HG02623 (cell line): ENCODE measurements around the gene PACSIN2.

Experiments
- ATAC-seq: cut with Tn5 transposase; IDR thresholded peaks from one replicate; pipeline ENCODE4 v1.9.1; 2021; ENCODE audit warnings: moderate library complexity; ENCODE audit not compliant: unreplicated experiment

Gene PACSIN2

GRCh38 chr22:42887120-42887519, 127.8 kb downstream of the PACSIN2 start:
- ATAC-seq = no peak

- no peak for ATAC-seq
These were observed 129.5 kb downstream of the PACSIN2 start for GRCh38 chr22:42885446-42885845.

- ATAC-seq = no peak
These were observed 130.2 kb downstream of the PACSIN2 start for GRCh38 chr22:42884616-42885375.

DNA sequence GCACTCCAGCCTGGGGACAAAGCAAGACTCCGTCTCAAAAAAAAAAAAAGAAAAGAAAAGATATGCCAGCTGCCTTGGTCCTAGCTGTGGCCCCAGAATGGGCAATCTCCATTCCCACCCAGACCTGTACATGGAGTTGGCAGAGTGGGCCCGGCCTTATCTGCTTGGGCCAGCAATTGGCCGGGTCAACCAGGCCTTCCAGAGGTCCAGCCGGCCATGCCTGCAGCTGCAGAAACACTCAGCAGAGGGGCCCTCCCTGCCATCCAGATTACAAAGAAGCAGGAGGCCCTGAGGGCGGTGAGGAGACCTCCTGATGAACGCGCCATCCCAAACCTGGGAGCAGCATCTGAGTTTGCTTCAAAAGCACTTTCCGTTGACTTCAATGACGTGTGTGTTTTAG, 131.0 kb downstream of the PACSIN2 start:
- no peak for ATAC-seq

GRCh38 chr22:42883121-42883520, 131.8 kb downstream of the PACSIN2 start:
- ATAC-seq = no peak

- ATAC-seq = no peak
These were observed 132.8 kb downstream of the PACSIN2 start for GRCh38 chr22:42881982-42882656.

DNA sequence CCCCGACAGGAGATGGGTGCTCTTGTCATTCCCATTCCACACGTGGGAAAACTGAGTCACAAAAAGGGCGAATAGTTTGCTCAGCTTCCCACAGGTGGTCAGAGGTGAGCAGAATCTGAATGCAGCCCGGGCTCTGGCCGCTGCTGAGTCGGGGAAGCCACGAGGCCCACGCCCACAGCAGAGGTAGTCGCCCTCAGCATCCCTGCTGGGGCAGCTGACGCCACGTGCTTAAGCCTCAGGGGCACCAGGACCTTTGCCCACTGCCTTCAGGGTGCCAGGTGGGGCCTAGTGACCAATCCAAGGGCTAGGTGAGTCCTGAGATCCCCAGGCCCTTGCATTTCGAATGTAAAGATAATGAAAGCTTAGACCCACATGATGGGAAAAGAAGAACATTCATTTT, 133.7 kb downstream of the PACSIN2 start:
- no peak for ATAC-seq

DNA sequence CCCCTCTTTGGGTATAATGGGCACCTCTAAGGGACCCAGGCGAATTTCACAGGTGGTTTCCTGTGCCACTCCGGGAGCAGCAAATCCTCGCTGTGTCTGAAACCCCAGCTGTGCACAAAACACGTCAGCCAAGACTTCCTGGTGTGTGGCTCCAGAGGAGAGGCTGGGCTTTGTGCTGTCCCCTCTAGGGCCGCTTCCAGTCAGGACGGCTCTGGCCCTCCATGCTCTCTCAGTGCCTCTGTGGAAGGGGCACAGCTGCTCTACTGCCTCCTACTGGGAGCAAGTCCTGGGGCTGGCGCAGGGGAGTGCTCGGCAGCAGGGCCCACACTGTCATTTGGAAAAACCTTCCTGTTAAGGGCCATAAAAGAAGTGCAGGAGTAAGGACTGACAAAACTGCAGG, 134.1 kb downstream of the PACSIN2 start:
- ATAC-seq = no peak

DNA sequence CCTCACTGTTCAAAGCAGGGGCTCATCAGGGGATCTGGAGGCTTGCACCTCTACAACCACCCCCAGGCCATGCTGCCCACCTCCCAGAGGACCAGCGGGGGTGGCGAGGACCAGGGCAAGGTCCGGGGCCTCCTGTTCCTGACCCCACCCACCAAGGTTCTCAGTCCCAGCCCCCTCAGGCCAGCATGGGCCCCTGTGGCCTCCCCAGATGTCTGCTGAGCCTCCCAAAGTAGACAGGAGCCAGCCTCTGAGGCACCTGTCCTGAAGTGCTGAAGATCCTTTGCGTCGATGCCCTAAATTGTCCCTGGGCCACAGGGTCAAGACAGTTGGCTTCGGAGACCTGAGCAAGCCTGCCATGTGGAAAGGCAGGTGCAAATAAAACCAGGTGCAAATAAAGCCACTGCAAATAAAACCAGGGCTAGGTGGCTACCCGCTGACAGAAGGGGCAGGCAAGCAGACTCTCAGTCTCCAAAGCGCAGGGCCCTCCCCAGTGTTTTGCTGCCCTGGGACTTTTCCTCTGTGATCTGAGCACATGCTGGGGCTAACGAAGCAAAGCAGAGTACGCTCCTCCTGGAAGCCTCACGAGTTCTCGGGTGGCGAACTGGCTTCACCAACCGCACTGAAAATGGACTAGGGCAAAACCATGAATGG, 135.5 kb downstream of the PACSIN2 start:
- no peak for ATAC-seq

- no peak for ATAC-seq
These were observed 136.2 kb downstream of the PACSIN2 start for GRCh38 chr22:42878561-42879305.

DNA sequence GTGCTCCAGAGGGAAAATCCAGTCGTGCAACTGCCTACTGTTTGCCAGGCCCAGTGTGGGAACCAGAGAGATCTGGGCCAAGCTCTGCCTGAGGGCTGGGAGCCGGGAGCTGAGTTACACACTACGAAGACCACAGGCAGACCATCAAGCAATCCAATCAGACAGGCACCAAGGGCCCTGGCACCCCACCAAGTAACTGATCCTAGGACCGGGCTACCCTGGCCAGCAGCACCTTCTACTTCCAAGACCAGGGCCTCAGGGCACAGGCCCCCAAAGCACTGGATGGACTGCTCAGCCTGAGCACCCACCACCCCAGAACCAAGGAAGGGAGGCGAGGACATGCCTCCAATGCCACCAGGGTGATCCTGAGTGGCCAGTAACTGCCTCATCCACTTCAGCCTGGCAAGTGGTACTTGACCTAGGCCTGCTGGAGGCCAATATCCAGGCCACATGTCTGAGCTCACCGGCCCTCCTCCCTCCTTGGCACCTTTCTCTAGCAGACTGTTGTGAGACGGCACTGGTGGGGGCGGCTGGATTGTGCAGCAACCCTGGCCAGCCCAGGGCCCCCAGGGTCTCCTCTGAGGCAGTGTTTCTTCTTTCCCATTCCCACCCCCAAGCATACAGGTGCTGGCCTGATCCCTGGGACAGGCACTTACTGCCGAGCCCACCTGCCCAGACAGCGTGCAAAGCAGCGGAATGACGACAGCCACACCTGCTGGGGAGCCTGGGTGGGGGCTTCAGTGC, 137.2 kb downstream of the PACSIN2 start:
- ATAC-seq = no peak

DNA sequence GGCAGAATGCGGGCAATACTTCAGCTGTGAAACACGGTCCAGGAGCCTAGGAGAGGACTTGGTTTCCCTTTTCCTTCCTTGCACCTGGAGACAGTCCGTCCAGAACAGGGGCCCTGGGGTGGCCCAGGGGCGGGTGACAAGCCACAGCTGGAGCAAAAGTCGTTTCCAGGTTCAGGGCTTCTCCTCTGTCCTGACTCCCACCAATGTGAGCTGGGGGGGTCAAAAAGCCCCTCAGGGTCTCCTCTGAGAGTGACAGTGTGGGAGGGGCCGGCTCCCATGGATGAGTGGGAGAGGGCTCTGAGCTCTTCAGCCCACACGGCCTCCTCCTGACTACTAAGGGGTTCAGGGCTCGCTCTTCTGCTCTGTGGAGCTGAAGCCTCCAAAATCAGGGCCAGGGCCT, 137.8 kb downstream of the PACSIN2 start:
- no peak for ATAC-seq

DNA sequence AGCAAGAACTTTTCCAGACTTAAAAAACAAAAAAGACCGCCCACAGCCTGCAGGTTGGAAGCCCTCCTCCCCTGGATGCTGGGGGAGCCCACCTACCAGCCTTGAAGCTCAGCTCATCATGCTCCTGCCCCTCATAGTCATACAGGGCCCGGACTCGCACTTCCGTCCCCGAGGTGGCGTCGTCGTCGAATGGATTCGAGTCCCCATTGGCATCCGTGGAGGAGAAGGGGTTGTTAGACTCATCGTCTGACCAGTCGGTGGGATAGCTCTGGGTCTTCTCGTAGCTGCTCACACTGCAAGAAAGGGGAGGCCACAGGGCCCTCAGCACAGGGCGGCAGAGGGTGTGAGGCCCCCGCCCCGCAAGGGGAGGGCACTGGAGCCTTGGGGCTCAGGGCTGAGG, 138.9 kb downstream of the PACSIN2 start:
- ATAC-seq = no peak

DNA sequence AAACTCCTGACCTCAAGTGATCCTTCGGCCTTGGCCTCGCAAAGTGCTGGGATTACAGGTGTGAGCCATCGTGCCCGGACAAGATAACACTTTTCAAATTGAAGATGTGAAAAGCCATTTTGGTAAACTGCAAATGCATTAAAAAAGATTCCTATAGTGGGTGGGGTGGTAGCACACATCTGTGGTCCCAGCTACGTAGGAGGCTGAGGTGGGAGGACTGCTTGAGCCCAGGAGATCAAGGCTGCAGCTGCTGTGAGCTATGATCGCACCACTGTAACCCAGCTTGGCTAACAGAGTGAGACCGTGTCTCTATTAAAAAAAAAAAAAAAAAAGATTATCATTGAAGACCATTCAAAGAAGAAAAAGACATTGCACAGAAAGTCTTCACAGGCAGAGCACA, 140.9 kb downstream of the PACSIN2 start:
- no peak for ATAC-seq

DNA sequence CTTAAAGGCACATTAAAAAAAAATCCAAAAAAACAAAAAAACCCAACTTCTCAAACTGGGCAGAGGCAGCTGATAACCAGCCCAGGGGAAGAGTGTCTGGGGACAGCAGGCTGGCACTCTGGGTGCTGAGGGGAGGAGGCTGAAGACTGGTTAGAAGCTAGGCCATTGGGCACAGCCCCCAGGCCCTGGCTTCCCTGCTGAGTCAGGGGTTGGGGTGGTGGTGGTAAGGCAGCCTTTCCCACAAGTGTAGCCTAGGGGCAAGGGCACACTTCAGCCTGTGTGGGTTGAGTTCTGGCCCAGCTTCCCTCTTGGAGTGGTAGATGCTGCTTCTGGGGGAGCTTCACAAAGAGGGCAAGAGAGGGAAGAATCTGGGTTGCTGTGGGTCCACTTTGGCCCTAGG, 141.6 kb downstream of the PACSIN2 start:
- ATAC-seq = no peak

GRCh38 chr22:42872821-42873220, 142.1 kb downstream of the PACSIN2 start:
- ATAC-seq = no peak

DNA sequence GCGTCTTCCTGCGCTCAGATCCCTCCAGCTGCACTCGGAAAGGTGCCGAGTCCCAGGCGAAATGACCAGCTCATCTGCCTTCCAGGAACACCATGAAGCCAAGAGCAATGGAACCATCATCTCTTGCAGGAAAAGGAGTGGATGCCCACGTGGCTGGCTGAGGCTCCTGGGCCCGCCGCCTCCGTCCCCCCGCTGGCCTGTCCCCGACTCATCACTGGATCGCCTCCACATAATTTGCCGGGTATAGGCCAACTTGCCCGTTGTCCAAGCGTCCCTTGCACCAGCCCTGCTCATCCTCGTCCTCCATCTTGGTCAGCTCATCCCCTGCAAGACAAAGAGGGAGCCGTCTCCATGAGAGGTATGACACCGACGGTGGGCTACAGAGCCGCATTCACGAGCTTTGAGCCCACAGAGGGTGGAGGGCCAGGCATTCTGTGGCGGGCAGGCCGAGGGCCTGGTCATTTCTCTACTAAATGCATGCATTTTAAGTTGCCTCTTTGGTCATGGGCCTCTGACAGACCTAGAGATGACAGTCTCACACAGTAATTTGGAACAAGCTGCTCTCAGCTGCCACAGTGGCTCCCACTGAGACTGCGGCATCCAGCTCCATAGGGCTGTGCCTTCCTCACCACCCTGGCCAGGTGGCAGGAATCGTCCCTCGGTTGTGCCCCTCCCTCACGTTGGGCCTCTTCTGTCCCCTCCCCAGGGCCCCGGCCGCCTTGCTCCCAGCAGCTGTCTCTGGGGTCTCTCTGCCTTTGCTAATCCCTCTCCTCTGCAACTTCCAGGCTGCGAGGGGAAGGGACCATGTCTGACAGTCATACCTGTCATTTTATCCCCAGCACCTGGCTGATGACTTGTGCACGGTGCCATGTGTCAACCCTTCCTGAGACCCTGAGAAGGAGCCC, 143.6 kb downstream of the PACSIN2 start:
- ATAC-seq = no peak

DNA sequence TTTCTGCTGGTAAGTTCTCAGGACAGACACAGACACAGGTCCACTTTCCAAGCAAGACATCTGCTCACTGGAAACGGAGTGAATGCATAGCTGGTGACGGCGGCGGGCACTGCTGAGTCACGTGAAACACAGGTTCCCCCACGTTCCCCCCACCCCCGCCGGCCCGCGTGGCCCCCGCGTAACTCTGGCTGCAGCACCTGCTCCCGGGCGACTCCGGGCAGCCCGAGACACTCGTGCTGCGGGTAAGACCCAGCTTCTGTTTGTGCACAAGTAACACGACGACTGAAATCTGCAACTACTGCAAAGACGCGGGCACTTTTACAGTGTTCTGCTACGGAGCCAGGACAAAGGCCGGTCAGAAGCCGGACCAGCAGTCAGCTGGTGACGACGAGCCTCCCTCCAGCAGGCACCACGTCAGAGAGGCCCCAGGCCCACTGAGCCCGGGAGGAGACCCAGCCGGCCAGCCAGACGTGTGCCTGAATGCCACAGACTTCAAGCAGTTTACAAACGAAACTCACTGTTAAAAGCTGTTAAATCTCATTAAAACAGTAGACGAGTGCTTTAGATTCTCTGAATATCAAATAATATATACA, 145.0 kb downstream of the PACSIN2 start:
- ATAC-seq = no peak

GRCh38 chr22:42869463-42869862, 145.5 kb downstream of the PACSIN2 start:
- ATAC-seq = no peak
